ENCODE measurements around the gene PHKA2. TPM values are rescaled to one million over a fixed set of nuclear protein-coding genes. Genes with fewer than 3 reads are reported as not detected.

Gene PHKA2
- total RNA-seq, 1 donor from 2014 or later = 26.4 TPM

DNA sequence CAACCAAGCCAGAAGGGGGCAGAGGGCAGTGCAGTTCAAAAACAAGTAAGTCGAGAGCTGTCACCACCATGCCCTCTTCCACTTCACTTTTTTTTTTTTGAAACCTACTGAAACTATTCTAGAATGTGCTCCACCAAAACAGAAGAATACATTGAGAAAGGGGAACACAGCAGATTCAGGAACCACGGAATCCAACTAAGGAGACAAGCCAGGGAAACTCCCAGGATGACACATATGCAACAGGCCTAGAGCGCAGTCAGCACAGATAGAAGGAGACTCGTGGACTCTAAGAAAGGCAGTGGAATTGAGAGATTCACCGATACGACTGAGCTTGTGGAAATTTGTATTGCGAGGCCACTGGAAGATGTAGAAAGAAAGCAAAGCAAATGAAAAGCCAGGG is 66.1 kb downstream of the PHKA2 start:
- Mint-ChIP-seq H3K27me3 (ENCODE audit: unreplicated experiment) (no peaks in the 10 kb centered on the region), H3K36me3 (ENCODE audit: unreplicated experiment) (peaks cover 13% of the 10 kb centered on the region), H3K4me3 (ENCODE audit: unreplicated experiment) (no peak overlapping the region), H3K9me3 (ENCODE audit: unreplicated experiment) (peaks cover 13% of the 10 kb centered on the region), H3K27ac (ENCODE audit: unreplicated experiment) (no peak overlapping the region), H3K4me1 (ENCODE audit: unreplicated experiment) (no peaks in the 10 kb centered on the region)
- DNase-seq (ENCODE audit: extremely low spot score, unreplicated experiment) = no peak
- TF ChIP-seq CTCF (IDR thresholded peaks at IDR 0.05) = no peak

- H3K9me3 Mint-ChIP-seq (ENCODE audit: unreplicated experiment) = peaks cover 4% of the 10 kb centered on the region
- DNase-seq (ENCODE audit: extremely low spot score, unreplicated experiment) = no peak
- H3K4me1 Mint-ChIP-seq (ENCODE audit: unreplicated experiment) = no peaks in the 10 kb centered on the region
- H3K4me3 Mint-ChIP-seq (ENCODE audit: unreplicated experiment) = no peak overlapping the region
- no peak overlapping the region for H3K27ac Mint-ChIP-seq (ENCODE audit: unreplicated experiment)
- H3K36me3 Mint-ChIP-seq (ENCODE audit: unreplicated experiment) = peaks cover 13% of the 10 kb centered on the region
- no peak for TF ChIP-seq CTCF (IDR thresholded peaks at IDR 0.05)
- no peaks in the 10 kb centered on the region for H3K27me3 Mint-ChIP-seq (ENCODE audit: unreplicated experiment)
Measured at GRCh38 chrX:18906286-18906685, 77.6 kb downstream of the PHKA2 start.

DNA sequence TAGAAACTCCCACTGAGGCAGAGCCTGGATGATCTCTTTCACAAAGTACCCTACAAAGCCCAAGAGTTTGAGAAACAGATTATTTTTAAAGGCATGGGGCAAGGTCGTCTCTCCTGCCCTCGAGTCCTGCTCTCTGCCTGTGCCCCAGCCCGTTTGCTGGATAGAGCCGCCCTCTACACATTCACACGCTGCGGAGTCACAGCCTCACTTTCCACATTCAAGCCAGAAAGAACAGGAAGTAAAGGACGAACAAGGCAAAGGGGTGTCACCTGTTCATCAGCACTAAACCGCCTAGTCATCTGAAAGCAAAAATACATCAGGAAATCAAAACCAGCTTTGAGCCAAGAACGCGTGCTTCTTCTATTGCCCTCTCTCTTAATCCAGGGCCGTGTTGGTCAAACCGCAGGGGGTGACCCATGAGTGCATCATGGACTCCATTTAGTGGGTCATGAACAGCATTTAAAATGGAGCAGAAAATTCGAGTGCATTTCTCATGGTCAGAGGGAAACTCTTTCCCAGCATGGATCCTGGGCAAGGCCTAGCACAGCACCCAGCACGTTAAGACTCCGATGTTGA is 83.4 kb downstream of the PHKA2 start:
- Mint-ChIP-seq H3K9me3 (ENCODE audit: unreplicated experiment) (no peaks in the 10 kb centered on the region), H3K4me3 (ENCODE audit: unreplicated experiment) (no peak overlapping the region), H3K36me3 (ENCODE audit: unreplicated experiment) (peaks cover 5% of the 10 kb centered on the region), H3K27ac (ENCODE audit: unreplicated experiment) (no peak overlapping the region), H3K27me3 (ENCODE audit: unreplicated experiment) (no peaks in the 10 kb centered on the region), H3K4me1 (ENCODE audit: unreplicated experiment) (peaks cover 13% of the 10 kb centered on the region)
- DNase-seq (ENCODE audit: extremely low spot score, unreplicated experiment) = no peak
- no peak for TF ChIP-seq CTCF (IDR thresholded peaks at IDR 0.05)

- Mint-ChIP-seq H3K4me3 (ENCODE audit: unreplicated experiment) (no peak overlapping the region), H3K4me1 (ENCODE audit: unreplicated experiment) (peaks cover 17% of the 10 kb centered on the region), H3K27ac (ENCODE audit: unreplicated experiment) (no peak overlapping the region), H3K36me3 (ENCODE audit: unreplicated experiment) (peaks cover 5% of the 10 kb centered on the region), H3K27me3 (ENCODE audit: unreplicated experiment) (no peaks in the 10 kb centered on the region), H3K9me3 (ENCODE audit: unreplicated experiment) (no peaks in the 10 kb centered on the region)
- no peak for DNase-seq (ENCODE audit: extremely low spot score, unreplicated experiment)
- peak; percentile 57 for TF ChIP-seq CTCF (IDR thresholded peaks at IDR 0.05)
Measured at GRCh38 chrX:18899796-18900380, 84.0 kb downstream of the PHKA2 start.

DNA sequence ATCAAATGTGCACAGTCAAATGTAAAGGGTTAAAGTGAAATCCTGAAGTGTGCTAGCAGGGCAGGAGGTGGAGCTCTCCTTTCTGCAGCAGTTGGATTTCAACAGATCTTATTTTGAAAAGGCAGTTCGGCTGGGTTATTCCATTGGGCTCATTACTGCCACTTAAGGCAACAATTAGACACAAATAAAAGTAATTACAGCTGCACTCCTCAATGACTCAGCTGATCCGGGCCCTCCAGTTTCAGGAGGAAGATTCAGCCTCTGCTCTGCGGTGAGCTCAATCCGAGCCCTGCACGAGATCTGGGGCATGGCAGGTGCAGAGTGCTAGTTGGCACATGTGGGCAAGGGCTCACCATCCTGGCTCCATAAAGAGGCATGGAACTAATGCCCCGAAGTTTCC is 85.4 kb downstream of the PHKA2 start:
- Mint-ChIP-seq H3K4me3 (ENCODE audit: unreplicated experiment) (no peak overlapping the region), H3K27ac (ENCODE audit: unreplicated experiment) (no peak overlapping the region), H3K9me3 (ENCODE audit: unreplicated experiment) (no peaks in the 10 kb centered on the region), H3K27me3 (ENCODE audit: unreplicated experiment) (no peaks in the 10 kb centered on the region), H3K4me1 (ENCODE audit: unreplicated experiment) (peaks cover 18% of the 10 kb centered on the region), H3K36me3 (ENCODE audit: unreplicated experiment) (peaks cover 2% of the 10 kb centered on the region)
- DNase-seq (ENCODE audit: extremely low spot score, unreplicated experiment) = no peak
- no peak for TF ChIP-seq CTCF (IDR thresholded peaks at IDR 0.05)

Data from osteocyte (in vitro differentiated cells).